ENCODE data around the gene TXNRD1. TPM values are rescaled to one million over a fixed set of nuclear protein-coding genes. Genes with fewer than 3 reads are reported as not detected.

Gene TXNRD1
- total and polyA plus RNA-seq, 2 of the 8 experiments (the other 6 are each of a cell fraction or from before 2014, with no cell fraction given): 56.8 to 127 TPM

DNA sequence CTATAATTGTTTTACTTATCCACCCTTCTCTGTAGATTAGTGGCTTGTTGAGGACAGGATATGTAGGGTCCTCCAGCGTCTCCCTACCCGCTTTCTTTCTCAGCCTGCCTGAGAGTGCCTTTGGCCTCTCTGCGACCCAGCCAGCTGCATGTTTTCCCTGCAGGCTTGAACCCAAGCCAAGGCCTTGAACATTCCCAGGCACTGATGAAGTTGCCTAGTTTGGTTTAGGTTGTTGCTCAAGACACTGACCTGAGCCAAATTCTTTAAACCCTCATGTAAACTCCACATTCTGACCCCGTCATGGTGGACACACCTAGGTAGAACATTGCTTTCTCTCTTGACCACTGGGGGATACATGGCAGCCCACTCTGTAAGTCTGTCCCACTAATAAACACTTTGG lies 33.4 kb upstream of the TXNRD1 start:
- WGBS, 2 experiments (ENCODE audit: extremely low coverage in 1 of 2, insufficient coverage in 1 of 2, insufficient read length in 1 of 2, insufficient replicate concordance in 2 of 2, low coverage in 1 of 2, low lambda C conversion rate in 2 of 2, missing lambda C conversion rate in 1 of 2): 88% methylated on average over 4 of the region's 4 CpGs; no CpG with 5 or more reads in 1 of the 2 experiments
- Histone ChIP-seq H2AFZ (ENCODE audit: low read length) (no peak overlapping the region), H2BK5ac (ENCODE audit: low read depth, low read length) (no peak overlapping the region), H4K91ac (replicated peaks; ENCODE audit: insufficient read length, low read length) (no peak overlapping the region), H3K27ac (ENCODE audit: low read depth, low read length) (no peak overlapping the region), H3K23ac (ENCODE audit: insufficient read length) (no peak overlapping the region), H2BK20ac (ENCODE audit: low read length) (no peak overlapping the region), H3K18ac (ENCODE audit: extremely low read depth, low read length) (no peak overlapping the region), H2BK120ac (replicated peaks; ENCODE audit: low read depth, low read length) (no peak overlapping the region), H3K4me2 (ENCODE audit: insufficient read depth in 1 of 2, low read depth in 2 of 2, low read length in 2 of 2) (no peak overlapping the region), H3K27me3 (replicated peaks in 1 of 4; ENCODE audit: control insufficient read depth in 3 of 4, extremely low read depth in 1 of 4, insufficient read depth in 3 of 4, low read length in 3 of 4) (no peaks in the 10 kb centered on the region), H3K14ac (ENCODE audit: insufficient read length) (no peak overlapping the region), H2BK15ac (ENCODE audit: low read length) (no peak overlapping the region), H3K79me1 (ENCODE audit: low read depth, low read length) (no peaks in the 10 kb centered on the region), H2BK12ac (ENCODE audit: low read depth, low read length) (no peak overlapping the region), H4K5ac (ENCODE audit: insufficient read length, low read depth, low read length) (no peak overlapping the region), H4K8ac (ENCODE audit: extremely low read depth, insufficient read depth, low read length) (no peak overlapping the region), H3K36me3 (ENCODE audit: control insufficient read depth in 2 of 4, insufficient read depth in 4 of 4, low read length in 3 of 4) (no peaks in the 10 kb centered on the region), H4K20me1 (replicated peaks in 1 of 2; ENCODE audit: control insufficient read depth in 1 of 2, insufficient read depth in 2 of 2, low read length in 2 of 2) (no peaks in the 10 kb centered on the region), H2AK5ac (ENCODE audit: low read depth, low read length) (no peak overlapping the region), H3K9me3 (ENCODE audit: insufficient read depth in 2 of 2, low read depth in 1 of 2, low read length in 1 of 2) (no peaks in the 10 kb centered on the region), H3K79me2 (ENCODE audit: control insufficient read depth in 1 of 2, insufficient read depth in 2 of 2, low read length in 2 of 2) (no peaks in the 10 kb centered on the region), H3K23me2 (ENCODE audit: low read depth, low read length) (no peaks in the 10 kb centered on the region), H3K4me3 (ENCODE audit: extremely low read depth in 1 of 4, insufficient read depth in 2 of 4, low read depth in 3 of 4, low read length in 4 of 4) (no peak overlapping the region), H3K9ac (replicated peaks in 1 of 4; ENCODE audit: extremely low read depth in 1 of 4, low read depth in 3 of 4, low read length in 3 of 4) (no peak overlapping the region), H3K4me1 (replicated peaks in 1 of 4; ENCODE audit: control insufficient read depth in 3 of 4, insufficient read depth in 4 of 4, low read length in 3 of 4) (no peaks in the 10 kb centered on the region), H3K56ac (replicated peaks; ENCODE audit: insufficient read length, low read depth, low read length) (no peak overlapping the region), H3K4ac (replicated peaks; ENCODE audit: insufficient read length, low read depth, low read length) (no peak overlapping the region)
- DNase-seq (ENCODE audit: low read depth in 1 of 2, low spot score in 2 of 2): no peak
- CTCF ChIA-PET (ENCODE audit: partially characterized antibody): no interaction called here
- POLR2A ChIA-PET (ENCODE audit: partially characterized antibody): no interaction called here
- no peak for FAIRE-seq
- TF ChIP-seq, protein P1, sequence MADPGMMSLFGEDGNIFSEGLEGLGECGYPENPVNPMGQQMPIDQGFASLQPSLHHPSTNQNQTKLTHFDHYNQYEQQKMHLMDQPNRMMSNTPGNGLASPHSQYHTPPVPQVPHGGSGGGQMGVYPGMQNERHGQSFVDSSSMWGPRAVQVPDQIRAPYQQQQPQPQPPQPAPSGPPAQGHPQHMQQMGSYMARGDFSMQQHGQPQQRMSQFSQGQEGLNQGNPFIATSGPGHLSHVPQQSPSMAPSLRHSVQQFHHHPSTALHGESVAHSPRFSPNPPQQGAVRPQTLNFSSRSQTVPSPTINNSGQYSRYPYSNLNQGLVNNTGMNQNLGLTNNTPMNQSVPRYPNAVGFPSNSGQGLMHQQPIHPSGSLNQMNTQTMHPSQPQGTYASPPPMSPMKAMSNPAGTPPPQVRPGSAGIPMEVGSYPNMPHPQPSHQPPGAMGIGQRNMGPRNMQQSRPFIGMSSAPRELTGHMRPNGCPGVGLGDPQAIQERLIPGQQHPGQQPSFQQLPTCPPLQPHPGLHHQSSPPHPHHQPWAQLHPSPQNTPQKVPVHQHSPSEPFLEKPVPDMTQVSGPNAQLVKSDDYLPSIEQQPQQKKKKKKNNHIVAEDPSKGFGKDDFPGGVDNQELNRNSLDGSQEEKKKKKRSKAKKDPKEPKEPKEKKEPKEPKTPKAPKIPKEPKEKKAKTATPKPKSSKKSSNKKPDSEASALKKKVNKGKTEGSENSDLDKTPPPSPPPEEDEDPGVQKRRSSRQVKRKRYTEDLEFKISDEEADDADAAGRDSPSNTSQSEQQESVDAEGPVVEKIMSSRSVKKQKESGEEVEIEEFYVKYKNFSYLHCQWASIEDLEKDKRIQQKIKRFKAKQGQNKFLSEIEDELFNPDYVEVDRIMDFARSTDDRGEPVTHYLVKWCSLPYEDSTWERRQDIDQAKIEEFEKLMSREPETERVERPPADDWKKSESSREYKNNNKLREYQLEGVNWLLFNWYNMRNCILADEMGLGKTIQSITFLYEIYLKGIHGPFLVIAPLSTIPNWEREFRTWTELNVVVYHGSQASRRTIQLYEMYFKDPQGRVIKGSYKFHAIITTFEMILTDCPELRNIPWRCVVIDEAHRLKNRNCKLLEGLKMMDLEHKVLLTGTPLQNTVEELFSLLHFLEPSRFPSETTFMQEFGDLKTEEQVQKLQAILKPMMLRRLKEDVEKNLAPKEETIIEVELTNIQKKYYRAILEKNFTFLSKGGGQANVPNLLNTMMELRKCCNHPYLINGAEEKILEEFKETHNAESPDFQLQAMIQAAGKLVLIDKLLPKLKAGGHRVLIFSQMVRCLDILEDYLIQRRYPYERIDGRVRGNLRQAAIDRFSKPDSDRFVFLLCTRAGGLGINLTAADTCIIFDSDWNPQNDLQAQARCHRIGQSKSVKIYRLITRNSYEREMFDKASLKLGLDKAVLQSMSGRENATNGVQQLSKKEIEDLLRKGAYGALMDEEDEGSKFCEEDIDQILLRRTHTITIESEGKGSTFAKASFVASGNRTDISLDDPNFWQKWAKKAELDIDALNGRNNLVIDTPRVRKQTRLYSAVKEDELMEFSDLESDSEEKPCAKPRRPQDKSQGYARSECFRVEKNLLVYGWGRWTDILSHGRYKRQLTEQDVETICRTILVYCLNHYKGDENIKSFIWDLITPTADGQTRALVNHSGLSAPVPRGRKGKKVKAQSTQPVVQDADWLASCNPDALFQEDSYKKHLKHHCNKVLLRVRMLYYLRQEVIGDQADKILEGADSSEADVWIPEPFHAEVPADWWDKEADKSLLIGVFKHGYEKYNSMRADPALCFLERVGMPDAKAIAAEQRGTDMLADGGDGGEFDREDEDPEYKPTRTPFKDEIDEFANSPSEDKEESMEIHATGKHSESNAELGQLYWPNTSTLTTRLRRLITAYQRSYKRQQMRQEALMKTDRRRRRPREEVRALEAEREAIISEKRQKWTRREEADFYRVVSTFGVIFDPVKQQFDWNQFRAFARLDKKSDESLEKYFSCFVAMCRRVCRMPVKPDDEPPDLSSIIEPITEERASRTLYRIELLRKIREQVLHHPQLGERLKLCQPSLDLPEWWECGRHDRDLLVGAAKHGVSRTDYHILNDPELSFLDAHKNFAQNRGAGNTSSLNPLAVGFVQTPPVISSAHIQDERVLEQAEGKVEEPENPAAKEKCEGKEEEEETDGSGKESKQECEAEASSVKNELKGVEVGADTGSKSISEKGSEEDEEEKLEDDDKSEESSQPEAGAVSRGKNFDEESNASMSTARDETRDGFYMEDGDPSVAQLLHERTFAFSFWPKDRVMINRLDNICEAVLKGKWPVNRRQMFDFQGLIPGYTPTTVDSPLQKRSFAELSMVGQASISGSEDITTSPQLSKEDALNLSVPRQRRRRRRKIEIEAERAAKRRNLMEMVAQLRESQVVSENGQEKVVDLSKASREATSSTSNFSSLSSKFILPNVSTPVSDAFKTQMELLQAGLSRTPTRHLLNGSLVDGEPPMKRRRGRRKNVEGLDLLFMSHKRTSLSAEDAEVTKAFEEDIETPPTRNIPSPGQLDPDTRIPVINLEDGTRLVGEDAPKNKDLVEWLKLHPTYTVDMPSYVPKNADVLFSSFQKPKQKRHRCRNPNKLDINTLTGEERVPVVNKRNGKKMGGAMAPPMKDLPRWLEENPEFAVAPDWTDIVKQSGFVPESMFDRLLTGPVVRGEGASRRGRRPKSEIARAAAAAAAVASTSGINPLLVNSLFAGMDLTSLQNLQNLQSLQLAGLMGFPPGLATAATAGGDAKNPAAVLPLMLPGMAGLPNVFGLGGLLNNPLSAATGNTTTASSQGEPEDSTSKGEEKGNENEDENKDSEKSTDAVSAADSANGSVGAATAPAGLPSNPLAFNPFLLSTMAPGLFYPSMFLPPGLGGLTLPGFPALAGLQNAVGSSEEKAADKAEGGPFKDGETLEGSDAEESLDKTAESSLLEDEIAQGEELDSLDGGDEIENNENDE (IDR thresholded peaks at IDR 0.05; ENCODE audit: insufficient replicate concordance, low read length): no peak

Data from H1 (cell line).